Measurements from ENCODE around the gene RFPL3.

- TF ChIP-seq EZH2phosphoT487 (conservative IDR thresholded peaks at IDR 0.05; ENCODE audit: low read length) = no peak
- no peak for TF ChIP-seq CTCF (IDR thresholded peaks at IDR 0.05; ENCODE audit: insufficient read depth, low read length, poor library complexity, severe bottlenecking)
These were observed 17.3 kb upstream of the RFPL3 start for GRCh38 chr22:32340411-32340810.
